Measurements from ENCODE around the gene MAN1A1.

DNA sequence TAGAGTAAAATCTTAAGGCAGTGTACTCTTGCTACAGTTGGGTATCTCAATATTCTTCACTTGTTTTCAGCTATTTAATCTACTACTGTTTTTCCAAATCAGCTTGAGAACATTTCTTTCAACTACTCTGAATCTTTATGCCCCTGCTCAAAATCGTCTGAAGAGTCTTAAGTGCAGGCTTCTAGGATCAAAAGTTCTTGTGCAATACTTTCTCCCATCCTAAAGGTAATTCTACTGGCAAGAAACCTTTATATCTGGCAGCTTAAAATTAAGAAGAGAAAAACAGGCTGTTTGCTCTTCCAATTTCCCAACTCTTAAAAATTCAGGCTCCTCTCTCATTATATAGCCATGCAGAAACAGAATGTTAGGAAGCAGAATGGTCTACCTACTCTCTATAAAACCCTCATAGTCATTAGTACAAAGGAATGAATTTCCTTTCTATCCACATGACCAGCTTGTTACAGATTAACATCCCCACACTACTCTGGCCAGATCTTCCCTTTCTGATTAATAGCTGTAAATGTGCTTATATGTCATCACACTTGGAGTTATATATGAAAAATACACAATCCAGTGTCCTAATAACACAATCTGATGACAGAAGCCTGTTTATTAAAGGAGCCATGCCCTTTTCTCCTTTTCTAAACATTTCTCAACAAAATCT, 148.9 kb downstream of the MAN1A1 start:
- TF ChIP-seq POLR2A (IDR thresholded peaks at IDR 0.05; ENCODE audit: low read length) (no peak), GATA1 (IDR thresholded peaks at IDR 0.05; ENCODE audit: low read depth, low read length) (no peak)

Data from erythroblast (primary cell).